ENCODE results near the gene ALDOC. TPM values are rescaled to one million over a fixed set of nuclear protein-coding genes. Genes with fewer than 3 reads are reported as not detected.

Gene ALDOC
- total RNA-seq, 1 donor from 2014 or later: 10.3 TPM

GRCh38 chr17:28584434-28584833 lies 7.7 kb upstream of the ALDOC start:
- FAIRE-seq: no peak
- Histone ChIP-seq H3K9ac (ENCODE audit: low read length) (no peak overlapping the region), H3K27me3 (ENCODE audit: insufficient read depth, low read length) (no peaks in the 10 kb centered on the region), H3K4me2 (ENCODE audit: low read length) (no peak overlapping the region), H3K79me2 (ENCODE audit: insufficient read depth, low read length) (no peaks in the 10 kb centered on the region), H4K20me1 (ENCODE audit: insufficient read depth, low read length) (no peaks in the 10 kb centered on the region), H3K4me1 (ENCODE audit: insufficient read depth, low read length) (no peaks in the 10 kb centered on the region), H2AFZ (ENCODE audit: low read depth, low read length) (no peak overlapping the region), H3K9me3 (ENCODE audit: insufficient read depth, low read depth, low read length) (no peaks in the 10 kb centered on the region), H3K4me3 (ENCODE audit: insufficient read depth, low read depth, low read length) (no peak overlapping the region), H3K36me3 (ENCODE audit: insufficient read depth, low read length) (peaks cover 47% of the 10 kb centered on the region), H3K27ac (ENCODE audit: low read depth, low read length) (no peak overlapping the region)
- Mint-ChIP-seq H3K27me3 (ENCODE audit: low read depth, unreplicated experiment) (peaks cover 5% of the 10 kb centered on the region), H3K36me3 (ENCODE audit: low read depth, unreplicated experiment) (peaks cover 24% of the 10 kb centered on the region), H3K27ac (ENCODE audit: unreplicated experiment) (no peak overlapping the region), H3K9me3 (ENCODE audit: unreplicated experiment) (no peaks in the 10 kb centered on the region), H3K4me3 (ENCODE audit: unreplicated experiment) (no peak overlapping the region), H3K4me1 (ENCODE audit: low read depth, unreplicated experiment) (no peaks in the 10 kb centered on the region)
- DNase-seq (ENCODE audit: low read depth): no peak
- no peak for TF ChIP-seq CTCF (IDR thresholded peaks at IDR 0.05; ENCODE audit: insufficient read depth, low read depth, low read length)
- no peak for TF ChIP-seq EZH2 (IDR thresholded peaks at IDR 0.05; ENCODE audit: insufficient read depth, low read length)

GRCh38 chr17:28582513-28582912 lies 5.8 kb upstream of the ALDOC start:
- Histone ChIP-seq H3K4me3 (ENCODE audit: insufficient read depth, low read depth, low read length) (no peak overlapping the region), H2AFZ (ENCODE audit: low read depth, low read length) (no peak overlapping the region), H3K9ac (ENCODE audit: low read length) (no peak overlapping the region), H3K27ac (ENCODE audit: low read depth, low read length) (no peak overlapping the region), H3K79me2 (ENCODE audit: insufficient read depth, low read length) (no peaks in the 10 kb centered on the region), H3K36me3 (ENCODE audit: insufficient read depth, low read length) (peaks cover 60% of the 10 kb centered on the region), H4K20me1 (ENCODE audit: insufficient read depth, low read length) (no peaks in the 10 kb centered on the region), H3K4me1 (ENCODE audit: insufficient read depth, low read length) (no peaks in the 10 kb centered on the region), H3K27me3 (ENCODE audit: insufficient read depth, low read length) (no peaks in the 10 kb centered on the region), H3K9me3 (ENCODE audit: insufficient read depth, low read depth, low read length) (no peaks in the 10 kb centered on the region), H3K4me2 (ENCODE audit: low read length) (no peak overlapping the region)
- Mint-ChIP-seq H3K4me3 (ENCODE audit: unreplicated experiment) (no peak overlapping the region), H3K27ac (ENCODE audit: unreplicated experiment) (no peak overlapping the region), H3K36me3 (ENCODE audit: low read depth, unreplicated experiment) (peaks cover 28% of the 10 kb centered on the region), H3K4me1 (ENCODE audit: low read depth, unreplicated experiment) (no peaks in the 10 kb centered on the region), H3K9me3 (ENCODE audit: unreplicated experiment) (no peaks in the 10 kb centered on the region), H3K27me3 (ENCODE audit: low read depth, unreplicated experiment) (peaks cover 5% of the 10 kb centered on the region)
- DNase-seq (ENCODE audit: low read depth) (no peak), FAIRE-seq (no peak)
- TF ChIP-seq EZH2 (IDR thresholded peaks at IDR 0.05; ENCODE audit: insufficient read depth, low read length): no peak
- TF ChIP-seq CTCF (IDR thresholded peaks at IDR 0.05; ENCODE audit: insufficient read depth, low read depth, low read length): no peak

- FAIRE-seq (no peak), DNase-seq (ENCODE audit: low read depth) (no peak)
- Histone ChIP-seq H3K9me3 (ENCODE audit: insufficient read depth, low read depth, low read length) (no peaks in the 10 kb centered on the region), H2AFZ (ENCODE audit: low read depth, low read length) (no peak overlapping the region), H3K4me1 (ENCODE audit: insufficient read depth, low read length) (no peaks in the 10 kb centered on the region), H3K4me3 (ENCODE audit: insufficient read depth, low read depth, low read length) (no peak overlapping the region), H3K27me3 (ENCODE audit: insufficient read depth, low read length) (no peaks in the 10 kb centered on the region), H3K79me2 (ENCODE audit: insufficient read depth, low read length) (no peaks in the 10 kb centered on the region), H4K20me1 (ENCODE audit: insufficient read depth, low read length) (peaks cover under 1% of the 10 kb centered on the region), H3K9ac (ENCODE audit: low read length) (no peak overlapping the region), H3K27ac (ENCODE audit: low read depth, low read length) (no peak overlapping the region), H3K36me3 (ENCODE audit: insufficient read depth, low read length) (peaks cover 58% of the 10 kb centered on the region), H3K4me2 (ENCODE audit: low read length) (no peak overlapping the region)
- TF ChIP-seq EZH2 (IDR thresholded peaks at IDR 0.05; ENCODE audit: insufficient read depth, low read length) (no peak), CTCF (IDR thresholded peaks at IDR 0.05; ENCODE audit: insufficient read depth, low read depth, low read length) (no peak)
- Mint-ChIP-seq H3K36me3 (ENCODE audit: low read depth, unreplicated experiment) (peaks cover 24% of the 10 kb centered on the region), H3K27me3 (ENCODE audit: low read depth, unreplicated experiment) (peaks cover 5% of the 10 kb centered on the region), H3K4me3 (ENCODE audit: unreplicated experiment) (no peak overlapping the region), H3K9me3 (ENCODE audit: unreplicated experiment) (no peaks in the 10 kb centered on the region), H3K4me1 (ENCODE audit: low read depth, unreplicated experiment) (no peaks in the 10 kb centered on the region), H3K27ac (ENCODE audit: unreplicated experiment) (no peak overlapping the region)
Measured at GRCh38 chr17:28580959-28581358, 4.3 kb upstream of the ALDOC start.

Measured in astrocyte (in vitro differentiated cells and primary cell).